NCI-H69 (cell line): ENCODE data around the gene PPIP5K1.
"Not testable (repeated sequence)": the region's sequence is repeated elsewhere in the genome, so short reads cannot be mapped to it uniquely, and the experiment has no call there.

Experiments used
- DNase-seq: peaks from one replicate; lab custom pipeline; 2025; lab: John Stamatoyannopoulos, UW

The PPIP5K1 gene

DNA sequence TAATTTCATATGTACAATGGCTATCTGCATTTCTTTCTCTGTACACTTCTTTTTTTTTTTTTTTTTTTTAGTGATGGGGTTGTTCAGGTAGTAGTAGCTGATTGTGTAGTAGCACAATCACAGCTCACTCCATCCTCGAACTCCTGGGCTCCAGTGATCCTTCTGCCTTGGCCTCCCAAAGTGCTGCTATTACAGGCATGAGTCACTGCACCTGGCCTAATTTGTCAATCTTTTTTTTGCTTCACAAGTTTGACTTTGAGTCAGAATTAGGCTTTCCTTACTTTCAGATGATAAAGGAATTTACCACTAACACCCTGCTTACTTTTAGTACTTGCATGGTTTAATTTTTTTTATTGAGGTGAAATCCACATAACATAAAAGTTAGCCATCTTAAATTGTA, 44.6 kb downstream of the PPIP5K1 start:
- no peak for DNase-seq

DNA sequence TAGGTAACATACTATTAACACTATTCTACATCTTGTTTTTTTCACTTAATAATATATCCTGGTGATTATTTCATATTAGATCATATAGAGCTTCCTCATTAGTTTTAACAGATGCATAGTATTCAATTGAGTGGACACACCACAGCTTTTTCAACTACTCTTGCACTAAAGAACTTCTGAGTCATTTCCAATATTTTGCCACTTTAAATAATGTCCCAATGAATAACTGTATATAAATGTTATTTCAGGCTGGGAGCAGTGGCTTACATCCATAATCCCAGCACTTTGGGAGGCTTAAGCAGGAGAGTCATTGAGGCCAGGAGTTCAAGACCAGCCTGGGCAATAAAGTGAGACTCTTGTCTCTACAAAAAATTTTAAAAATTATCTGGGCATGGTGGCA, 45.7 kb downstream of the PPIP5K1 start:
- no peak for DNase-seq

DNA sequence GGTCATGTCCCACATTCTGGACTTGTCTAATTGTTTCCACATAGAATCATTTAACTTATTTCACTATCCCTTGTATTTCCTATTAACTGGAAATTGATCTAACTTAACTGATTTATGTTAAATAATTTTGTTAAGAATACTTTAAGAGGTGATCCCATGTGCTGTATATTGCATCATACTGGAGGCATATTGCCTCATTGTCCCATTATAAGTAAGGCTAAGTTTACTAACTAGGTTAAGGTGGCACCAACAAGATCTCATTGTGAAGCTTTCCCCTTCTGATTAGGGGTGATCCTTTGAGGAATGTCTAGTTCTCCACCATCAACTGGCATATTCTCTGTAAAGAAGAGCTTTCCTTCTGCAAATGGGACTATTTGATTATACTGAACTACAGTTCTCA, 48.2 kb downstream of the PPIP5K1 start:
- no peak for DNase-seq

DNA sequence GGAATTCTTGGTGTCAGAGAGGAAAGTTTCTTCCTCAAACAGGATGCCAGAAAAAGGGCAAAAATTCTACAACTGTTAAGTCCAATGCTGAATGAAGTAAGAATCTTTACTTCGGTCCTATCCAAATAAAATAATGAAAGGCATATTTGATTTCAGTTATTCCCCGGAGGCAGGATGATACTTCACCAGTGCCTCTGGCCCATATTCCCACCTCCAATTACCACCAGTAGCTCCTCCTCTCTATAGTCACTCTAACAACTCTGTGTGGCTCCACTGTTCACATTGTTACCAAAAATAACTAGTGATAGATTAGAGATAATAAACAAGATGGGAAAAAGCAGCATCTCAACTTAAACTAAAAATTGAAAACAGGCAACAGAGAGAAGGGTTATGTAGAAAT, 51.9 kb downstream of the PPIP5K1 start:
- no peak for DNase-seq

DNA sequence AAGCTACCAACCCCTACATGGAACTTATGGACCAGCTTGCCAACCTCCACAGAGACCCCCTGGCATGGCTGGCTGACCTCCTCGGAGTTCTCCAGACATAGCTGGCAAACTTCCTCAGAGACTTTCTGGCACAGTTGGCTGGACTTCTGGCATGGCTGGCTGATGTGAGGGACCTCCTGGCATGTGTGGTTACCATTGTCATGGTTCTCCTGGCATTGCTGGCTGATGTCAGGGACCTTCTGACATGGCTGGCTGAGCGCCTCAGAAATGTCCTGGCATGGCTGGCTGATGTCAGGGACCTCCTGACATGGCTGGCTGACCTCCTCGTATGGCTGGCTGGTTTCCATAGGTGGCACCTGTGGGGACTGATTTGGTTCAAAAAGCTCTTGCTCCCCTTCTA, 55.1 kb downstream of the PPIP5K1 start:
- DNase-seq, result no peak

DNA sequence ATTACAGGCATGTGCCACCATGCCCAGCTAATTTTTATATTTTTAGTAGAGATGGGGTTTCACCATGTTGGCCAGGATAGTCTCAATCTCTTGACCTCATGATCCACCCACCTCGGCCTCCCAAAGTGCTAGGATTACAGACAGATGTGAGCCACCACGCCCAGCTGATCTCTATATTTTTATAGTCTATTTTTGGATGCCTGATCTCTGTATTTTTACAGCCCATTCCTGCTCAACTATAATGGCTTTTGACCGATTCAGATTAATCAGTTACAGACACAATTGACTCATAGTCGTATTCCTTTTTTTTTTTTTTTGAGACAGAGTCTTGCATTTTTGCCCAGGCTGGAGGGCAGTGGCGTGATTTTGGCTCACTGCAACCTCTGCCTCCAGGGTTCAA, 57.2 kb downstream of the PPIP5K1 start:
- DNase-seq, result not testable (repeated sequence)

DNA sequence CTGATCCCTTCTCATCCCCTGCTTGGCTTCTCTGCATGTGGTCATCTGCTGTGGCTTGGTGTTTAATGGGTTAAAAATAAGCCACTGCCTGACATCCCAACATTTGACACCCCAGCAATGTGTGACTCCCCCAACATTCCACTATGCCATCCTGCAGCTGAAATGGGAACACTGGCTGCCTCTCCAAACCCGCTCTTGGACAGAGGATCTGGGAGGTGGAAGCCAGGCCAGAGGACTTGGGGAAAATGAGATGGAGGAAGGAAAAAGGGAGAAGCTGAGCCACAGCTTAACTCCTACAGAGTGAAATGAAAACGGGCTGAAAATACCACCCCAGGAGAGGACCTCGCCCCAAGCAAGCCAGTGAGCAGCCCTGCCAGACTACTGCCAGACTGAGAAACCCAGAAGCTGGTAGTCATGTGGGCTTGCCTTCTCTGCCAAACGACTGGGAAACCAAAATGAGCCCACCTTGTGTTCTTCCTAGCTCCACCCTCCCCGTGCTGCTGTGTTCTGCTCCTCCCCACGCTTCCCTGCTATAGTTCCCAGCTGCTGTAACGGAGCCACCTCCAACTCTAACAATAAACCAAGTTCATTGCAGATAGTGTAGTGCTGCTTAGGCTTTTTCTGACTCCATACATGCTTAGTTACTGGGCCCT, 58.9 kb downstream of the PPIP5K1 start:
- DNase-seq, result peak; percentile 28

DNA sequence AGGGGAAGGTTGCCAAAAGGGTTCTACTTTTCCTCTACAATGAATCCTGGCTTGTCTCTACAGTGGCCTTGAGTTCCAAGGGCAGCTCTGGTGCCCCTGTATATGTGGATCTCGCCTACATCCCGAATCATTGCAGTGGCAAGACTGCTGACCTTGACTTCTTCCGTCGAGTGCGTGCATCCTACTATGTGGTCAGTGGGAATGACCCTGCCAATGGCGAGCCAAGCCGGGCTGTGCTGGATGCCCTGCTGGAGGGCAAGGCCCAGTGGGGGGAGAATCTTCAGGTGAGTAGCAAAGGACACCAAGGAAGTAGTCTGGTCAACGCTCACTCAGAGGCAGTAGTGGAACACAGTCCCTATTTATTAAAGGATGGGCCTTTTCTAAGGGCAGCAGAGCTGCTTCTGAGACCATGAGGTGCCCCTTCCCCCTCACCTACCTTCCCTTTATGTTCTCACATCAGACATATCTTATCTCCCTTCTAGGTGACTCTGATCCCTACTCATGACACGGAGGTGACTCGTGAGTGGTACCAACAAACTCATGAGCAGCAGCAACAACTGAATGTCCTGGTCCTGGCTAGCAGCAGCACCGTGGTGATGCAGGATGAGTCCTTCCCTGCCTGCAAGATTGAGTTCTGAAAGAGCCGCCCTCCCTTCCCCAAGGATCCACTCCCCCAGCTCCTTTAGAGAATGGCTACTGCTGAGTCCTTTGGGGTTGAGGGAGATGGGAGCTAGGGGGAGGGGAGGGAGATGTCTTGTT, 60.2 kb downstream of the PPIP5K1 start:
- no peak for DNase-seq

DNA sequence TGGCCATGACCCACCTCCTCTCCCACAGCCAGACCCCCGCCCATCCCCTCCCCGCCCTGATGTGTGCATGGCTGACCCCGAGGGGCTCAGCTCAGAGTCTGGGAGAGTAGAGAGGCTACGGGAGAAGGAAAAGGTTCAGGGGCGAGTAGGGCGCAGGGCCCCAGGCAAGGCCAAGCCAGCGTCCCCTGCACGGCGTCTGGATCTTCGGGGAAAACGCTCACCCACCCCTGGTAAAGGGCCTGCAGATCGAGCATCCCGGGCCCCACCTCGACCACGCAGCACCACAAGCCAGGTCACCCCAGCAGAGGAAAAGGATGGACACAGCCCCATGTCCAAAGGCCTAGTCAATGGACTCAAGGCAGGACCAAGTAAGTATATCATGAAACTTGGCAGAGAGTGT, 60.9 kb downstream of the PPIP5K1 start:
- DNase-seq, result no peak

DNA sequence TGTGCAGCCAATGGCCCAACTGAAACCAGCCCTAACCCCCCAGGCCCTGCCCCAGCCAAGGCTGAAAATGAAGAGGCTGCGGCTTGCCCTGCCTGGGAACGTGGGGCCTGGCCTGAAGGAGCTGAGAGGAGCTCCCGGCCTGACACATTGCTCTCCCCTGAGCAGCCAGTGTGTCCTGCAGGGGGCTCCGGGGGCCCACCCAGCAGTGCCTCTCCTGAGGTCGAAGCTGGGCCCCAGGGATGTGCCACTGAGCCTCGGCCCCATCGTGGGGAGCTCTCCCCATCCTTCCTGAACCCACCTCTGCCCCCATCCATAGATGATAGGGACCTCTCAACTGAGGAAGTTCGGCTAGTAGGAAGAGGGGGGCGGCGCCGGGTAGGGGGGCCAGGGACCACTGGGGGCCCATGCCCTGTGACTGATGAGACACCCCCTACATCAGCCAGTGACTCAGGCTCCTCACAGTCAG, 61.4 kb downstream of the PPIP5K1 start:
- no peak for DNase-seq

DNA sequence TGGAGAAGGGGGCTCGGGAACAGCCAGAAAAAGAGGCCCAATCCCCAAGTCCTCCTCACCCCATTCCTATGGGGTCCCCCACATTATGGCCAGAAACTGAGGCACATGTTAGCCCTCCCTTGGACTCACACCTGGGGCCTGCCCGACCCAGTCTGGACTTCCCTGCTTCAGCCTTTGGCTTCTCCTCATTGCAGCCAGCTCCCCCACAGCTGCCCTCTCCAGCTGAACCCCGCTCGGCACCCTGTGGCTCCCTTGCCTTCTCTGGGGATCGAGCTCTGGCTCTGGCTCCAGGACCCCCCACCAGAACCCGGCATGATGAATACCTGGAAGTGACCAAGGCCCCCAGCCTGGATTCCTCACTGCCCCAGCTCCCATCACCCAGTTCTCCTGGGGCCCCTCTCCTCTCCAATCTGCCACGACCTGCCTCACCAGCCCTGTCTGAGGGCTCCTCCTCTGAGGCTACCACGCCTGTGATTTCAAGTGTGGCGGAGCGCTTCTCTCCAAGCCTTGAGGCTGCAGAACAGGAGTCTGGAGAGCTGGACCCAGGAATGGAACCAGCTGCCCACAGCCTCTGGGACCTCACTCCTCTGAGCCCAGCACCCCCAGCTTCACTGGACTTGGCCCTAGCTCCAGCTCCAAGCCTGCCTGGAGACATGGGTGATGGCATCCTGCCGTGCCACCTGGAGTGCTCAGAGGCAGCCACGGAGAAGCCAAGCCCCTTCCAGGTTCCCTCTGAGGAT, 62.0 kb downstream of the PPIP5K1 start:
- DNase-seq, result no peak

DNA sequence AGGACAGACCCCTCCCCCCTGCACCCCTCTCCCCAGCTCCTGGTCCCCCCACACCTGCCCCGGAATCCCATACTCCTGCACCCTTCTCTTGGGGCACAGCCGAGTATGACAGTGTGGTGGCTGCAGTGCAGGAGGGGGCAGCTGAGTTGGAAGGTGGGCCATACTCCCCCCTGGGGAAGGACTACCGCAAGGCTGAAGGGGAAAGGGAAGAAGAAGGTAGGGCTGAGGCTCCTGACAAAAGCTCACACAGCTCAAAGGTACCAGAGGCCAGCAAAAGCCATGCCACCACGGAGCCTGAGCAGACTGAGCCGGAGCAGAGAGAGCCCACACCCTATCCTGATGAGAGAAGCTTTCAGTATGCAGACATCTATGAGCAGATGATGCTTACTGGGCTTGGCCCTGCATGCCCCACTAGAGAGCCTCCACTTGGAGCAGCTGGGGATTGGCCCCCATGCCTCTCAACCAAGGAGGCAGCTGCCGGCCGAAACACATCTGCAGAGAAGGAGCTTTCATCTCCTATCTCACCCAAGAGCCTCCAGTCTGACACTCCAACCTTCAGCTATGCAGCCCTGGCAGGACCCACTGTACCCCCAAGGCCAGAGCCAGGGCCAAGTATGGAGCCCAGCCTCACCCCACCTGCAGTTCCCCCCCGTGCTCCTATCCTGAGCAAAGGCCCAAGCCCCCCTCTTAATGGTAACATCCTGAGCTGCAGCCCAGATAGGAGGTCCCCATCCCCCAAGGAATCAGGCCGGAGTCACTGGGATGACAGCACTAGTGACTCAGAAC, 62.8 kb downstream of the PPIP5K1 start:
- DNase-seq, result no peak

DNA sequence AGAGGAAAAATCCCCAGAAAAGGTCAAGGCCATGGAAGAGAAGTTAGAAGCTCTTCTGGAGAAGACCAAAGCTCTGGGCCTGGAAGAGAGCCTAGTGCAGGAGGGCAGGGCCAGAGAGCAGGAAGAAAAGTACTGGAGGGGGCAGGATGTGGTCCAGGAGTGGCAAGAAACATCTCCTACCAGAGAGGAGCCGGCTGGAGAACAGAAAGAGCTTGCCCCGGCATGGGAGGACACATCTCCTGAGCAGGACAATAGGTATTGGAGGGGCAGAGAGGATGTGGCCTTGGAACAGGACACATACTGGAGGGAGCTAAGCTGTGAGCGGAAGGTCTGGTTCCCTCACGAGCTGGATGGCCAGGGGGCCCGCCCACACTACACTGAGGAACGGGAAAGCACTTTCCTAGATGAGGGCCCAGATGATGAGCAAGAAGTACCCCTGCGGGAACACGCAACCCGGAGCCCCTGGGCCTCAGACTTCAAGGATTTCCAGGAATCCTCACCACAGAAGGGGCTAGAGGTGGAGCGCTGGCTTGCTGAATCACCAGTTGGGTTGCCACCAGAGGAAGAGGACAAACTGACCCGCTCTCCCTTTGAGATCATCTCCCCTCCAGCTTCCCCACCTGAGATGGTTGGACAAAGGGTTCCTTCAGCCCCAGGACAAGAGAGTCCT, 63.6 kb downstream of the PPIP5K1 start:
- DNase-seq, result no peak

DNA sequence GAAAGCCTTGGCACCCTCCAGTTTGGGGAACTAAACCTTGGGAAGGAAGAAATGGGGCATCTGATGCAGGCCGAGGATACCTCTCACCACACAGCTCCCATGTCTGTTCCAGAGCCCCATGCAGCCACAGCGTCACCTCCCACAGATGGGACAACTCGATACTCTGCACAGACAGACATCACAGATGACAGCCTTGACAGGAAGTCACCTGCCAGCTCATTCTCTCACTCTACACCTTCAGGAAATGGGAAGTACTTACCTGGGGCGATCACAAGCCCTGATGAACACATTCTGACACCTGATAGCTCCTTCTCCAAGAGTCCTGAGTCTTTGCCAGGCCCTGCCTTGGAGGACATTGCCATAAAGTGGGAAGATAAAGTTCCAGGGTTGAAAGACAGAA, 64.9 kb downstream of the PPIP5K1 start:
- DNase-seq, result no peak

DNA sequence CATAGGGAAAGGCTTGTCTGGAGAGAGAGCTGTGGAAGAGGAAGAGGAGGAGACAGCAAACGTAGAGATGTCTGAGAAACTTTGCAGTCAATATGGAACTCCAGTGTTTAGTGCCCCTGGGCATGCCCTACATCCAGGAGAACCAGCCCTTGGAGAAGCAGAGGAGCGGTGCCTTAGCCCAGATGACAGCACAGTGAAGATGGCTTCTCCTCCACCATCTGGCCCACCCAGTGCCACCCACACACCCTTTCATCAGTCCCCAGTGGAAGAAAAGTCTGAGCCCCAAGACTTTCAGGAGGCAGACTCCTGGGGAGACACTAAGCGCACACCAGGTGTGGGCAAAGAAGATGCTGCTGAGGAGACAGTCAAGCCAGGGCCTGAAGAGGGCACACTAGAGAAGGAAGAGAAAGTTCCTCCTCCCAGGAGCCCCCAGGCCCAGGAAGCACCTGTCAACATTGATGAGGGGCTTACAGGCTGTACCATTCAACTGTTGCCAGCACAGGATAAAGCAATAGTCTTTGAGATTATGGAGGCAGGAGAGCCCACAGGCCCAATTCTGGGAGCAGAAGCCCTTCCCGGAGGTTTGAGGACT, 65.7 kb downstream of the PPIP5K1 start:
- DNase-seq, result no peak

DNA sequence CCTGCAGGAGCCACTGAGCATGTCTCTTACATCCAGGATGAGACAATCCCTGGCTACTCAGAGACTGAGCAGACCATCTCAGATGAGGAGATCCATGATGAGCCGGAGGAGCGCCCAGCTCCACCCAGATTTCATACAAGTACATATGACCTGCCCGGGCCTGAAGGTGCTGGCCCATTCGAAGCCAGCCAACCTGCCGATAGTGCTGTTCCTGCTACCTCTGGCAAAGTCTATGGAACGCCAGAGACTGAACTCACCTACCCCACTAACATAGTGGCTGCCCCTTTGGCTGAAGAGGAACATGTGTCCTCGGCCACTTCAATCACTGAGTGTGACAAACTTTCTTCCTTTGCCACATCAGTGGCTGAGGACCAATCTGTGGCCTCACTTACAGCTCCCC, 66.4 kb downstream of the PPIP5K1 start:
- no peak for DNase-seq

DNA sequence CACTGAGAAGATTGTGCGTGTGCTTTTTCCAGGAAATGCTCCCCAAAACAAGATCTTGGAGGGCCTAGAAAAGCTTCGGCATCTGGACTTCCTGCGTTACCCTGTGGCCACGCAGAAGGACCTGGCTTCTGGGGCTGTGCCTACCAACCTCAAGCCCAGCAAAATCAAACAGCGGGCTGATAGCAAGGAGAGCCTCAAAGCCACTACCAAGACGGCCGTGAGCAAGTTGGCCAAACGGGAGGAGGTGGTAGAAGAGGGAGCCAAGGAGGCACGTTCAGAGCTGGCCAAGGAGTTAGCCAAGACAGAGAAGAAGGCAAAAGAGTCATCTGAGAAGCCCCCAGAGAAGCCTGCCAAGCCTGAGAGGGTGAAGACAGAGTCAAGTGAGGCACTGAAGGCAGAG, 67.8 kb downstream of the PPIP5K1 start:
- DNase-seq, result no peak

DNA sequence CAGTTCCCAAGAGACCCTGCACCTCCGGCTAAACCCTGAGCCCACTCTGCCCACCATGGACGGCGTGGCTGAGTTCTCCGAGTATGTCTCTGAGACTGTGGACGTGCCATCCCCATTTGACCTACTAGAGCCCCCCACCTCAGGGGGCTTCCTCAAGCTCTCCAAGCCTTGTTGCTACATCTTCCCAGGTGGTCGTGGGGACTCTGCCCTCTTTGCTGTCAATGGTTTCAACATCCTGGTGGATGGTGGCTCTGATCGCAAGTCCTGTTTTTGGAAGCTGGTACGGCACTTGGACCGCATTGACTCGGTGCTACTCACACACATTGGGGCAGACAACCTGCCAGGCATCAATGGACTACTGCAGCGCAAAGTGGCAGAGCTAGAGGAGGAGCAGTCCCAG, 68.6 kb downstream of the PPIP5K1 start:
- no peak for DNase-seq

DNA sequence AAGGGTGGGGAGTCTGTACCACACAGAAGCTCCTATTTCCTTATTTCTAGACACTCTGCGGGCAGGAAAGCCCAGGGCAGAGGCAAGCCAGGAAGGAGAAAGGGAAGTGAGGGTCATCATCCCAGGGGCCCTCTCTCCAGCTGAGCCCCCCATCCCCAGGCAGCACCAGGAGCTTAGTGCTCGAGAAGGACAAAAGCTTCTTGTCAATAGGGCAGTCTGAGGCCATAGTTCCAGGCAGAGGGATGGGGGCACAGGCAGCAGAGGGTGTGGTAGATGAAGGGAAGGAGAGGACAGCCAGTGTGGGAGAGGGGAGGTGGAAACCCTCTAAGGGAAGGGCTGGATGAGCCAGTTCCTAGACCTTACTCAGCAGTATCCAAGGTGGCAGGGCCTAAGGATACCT, 69.9 kb downstream of the PPIP5K1 start:
- no peak for DNase-seq

DNA sequence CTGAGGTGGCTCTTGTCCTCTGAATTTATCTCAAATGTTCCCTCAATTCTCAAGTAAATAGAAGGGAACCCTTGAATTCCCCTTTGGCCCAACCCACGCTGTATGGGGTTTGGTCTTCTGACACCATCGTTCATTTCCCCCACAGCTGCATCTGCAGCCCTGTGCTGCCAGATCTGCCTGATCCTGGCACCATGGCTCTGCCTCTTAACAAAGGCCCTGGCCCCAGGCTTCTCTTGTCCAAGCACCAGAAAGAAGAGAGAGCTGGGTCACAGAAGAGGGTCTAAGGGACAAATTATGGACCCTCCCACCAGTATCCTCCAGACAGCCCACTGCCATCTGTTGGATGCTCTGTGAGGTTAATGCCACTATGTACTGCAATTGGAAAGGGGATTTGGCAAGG, 70.8 kb downstream of the PPIP5K1 start:
- DNase-seq, result no peak

DNA sequence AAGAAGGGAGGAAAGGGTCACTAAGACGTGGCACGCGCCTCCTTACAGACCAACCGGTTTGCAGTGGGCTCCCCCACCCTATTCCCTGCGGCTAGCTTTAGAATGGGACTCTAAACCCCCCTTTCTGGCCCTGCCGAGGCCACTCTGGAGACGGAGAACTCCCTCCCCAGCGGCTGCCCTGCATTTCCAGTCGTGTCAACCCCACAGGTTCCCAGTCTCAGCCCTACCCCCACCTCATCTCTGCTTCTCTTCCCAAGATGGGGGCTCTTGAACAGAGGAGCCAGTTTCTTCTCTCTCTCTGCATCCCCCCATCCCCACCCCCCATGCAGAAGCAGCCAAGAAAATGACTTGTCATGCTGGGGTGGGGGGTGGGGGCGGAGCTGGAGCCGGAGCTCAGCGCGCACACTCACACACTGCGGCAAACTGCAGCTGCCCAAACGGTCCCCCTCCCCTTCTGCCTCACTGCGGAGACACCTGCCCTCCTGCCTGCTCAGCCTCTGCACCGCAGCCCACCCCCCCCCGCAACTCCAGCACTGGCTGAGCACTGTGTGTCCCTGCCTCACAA, 71.7 kb downstream of the PPIP5K1 start:
- peak; percentile 85 for DNase-seq
